ENCODE data around the gene FUT8. TPM values are rescaled to one million over a fixed set of nuclear protein-coding genes. Genes with fewer than 3 reads are reported as not detected.
"Not testable (repeated sequence)": the region's sequence is repeated elsewhere in the genome, so short reads cannot be mapped to it uniquely, and the experiment has no call there.

Gene FUT8
- total RNA-seq, 1 experiment from 2014 or later = 52.9 TPM

GRCh38 chr14:65613131-65613650 is 200.7 kb downstream of the FUT8 start:
- DNase-seq (ENCODE audit: low read depth) = no peak

GRCh38 chr14:65618996-65619395 is 206.5 kb downstream of the FUT8 start:
- no peak for DNase-seq (ENCODE audit: low read depth)

DNA sequence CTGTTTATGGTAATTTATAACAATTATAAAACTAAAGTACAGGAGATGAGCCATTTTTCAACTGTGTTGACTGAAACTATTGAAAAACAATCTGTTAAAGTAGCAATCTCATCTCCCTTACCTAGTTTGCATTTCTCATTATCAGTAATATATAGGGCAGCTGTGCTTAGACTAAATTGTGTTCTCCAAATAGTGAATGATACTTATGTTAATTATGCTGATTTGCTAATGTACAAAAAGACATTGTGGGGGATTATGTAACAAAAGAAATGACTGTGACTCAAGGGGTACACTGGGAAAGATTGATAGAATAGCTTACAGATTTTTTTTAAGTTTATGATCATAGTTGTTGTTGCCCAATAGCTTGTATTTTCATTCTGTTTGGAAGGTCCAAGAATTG is 207.7 kb downstream of the FUT8 start:
- DNase-seq (ENCODE audit: low read depth) = no peak

- DNase-seq (ENCODE audit: low read depth) = no peak
These were observed 210.2 kb downstream of the FUT8 start for GRCh38 chr14:65622703-65623102.

GRCh38 chr14:65623759-65624158 is 211.2 kb downstream of the FUT8 start:
- peak; percentile 19 for DNase-seq (ENCODE audit: low read depth)

- DNase-seq (ENCODE audit: low read depth) = no peak
These were observed 214.8 kb downstream of the FUT8 start for GRCh38 chr14:65627315-65627714.

DNA sequence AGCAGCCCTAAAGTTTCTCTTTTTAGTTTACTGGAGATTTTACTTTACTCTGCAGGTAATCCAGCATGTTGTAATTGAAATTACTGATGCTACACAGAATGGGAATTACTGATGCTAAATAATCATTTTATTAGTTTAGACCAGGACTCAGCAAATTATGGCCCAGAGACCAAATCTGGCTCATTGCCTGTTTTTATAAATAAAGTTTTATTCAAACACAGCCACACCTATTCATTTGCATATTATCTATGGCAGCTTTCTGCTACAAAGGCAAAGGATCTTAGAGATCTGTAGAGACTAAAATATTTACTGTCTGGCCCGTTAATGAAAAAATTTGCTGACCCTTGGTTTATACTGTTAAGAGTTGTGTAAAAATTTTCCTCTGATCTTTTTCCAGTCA is 216.1 kb downstream of the FUT8 start:
- DNase-seq (ENCODE audit: low read depth) = no peak

- no peak for DNase-seq (ENCODE audit: low read depth)
These were observed 218.5 kb downstream of the FUT8 start for GRCh38 chr14:65631040-65631439.

DNA sequence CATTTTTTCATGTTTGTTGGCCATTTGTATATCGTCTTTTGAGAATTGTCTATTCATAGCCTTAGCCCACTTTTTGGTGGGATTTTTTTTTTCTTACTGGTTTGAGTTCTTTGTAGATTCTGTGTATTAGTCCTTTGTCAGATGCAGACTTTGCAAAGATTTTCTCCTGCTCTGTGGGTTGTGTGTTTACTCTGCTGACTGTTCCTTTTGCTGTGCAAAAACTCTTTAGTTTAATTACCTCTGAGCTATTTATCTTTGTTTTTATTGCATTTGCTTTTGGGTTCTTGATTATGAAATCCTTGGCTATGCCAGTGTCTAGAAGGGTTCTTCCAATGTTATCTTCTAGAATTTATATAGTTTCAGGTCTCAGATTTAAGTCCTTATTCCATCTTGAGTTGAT is 220.0 kb downstream of the FUT8 start:
- no peak for DNase-seq (ENCODE audit: low read depth)

DNA sequence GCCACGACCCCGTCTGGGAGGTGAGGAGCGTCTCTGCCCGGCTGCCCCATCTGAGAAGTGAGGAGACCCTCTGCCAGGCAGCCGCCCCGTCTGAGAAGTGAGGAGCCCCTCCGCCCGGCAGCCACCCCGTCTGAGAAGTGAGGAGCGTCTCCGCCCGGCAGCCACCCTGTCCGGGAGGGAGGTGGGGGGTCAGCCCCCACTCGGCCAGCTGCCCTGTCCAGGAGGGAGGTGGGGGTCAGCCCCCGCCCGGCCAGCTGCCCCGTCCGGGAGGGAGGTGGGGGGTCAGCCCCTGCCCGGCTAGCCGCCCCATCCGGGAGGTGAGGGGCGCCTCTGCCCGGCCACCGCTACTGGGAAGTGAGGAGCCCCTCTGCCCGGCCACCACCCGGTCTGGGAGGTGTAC is 221.1 kb downstream of the FUT8 start:
- DNase-seq (ENCODE audit: low read depth) = not testable (repeated sequence)

DNA sequence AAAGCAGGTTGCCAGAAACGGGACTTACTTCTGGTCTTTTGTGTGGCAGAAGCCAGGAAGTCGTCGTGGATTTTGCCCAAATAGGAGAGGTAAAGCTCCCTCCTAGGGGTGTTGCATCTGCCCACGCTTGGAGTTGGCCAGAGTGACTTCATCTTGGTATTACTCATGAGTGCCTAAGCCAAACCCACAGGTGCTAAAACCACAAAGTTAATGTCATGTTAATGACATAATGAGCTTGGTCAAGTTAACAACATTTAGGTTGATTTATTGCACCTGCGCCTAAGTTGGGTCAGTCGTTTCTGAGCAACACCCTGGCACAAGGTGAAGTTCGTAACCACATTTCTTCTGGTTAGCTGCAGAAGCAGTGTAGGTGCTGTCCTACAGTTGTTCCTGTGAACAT is 225.2 kb downstream of the FUT8 start:
- peak; percentile 42 for DNase-seq (ENCODE audit: low read depth)

DNA sequence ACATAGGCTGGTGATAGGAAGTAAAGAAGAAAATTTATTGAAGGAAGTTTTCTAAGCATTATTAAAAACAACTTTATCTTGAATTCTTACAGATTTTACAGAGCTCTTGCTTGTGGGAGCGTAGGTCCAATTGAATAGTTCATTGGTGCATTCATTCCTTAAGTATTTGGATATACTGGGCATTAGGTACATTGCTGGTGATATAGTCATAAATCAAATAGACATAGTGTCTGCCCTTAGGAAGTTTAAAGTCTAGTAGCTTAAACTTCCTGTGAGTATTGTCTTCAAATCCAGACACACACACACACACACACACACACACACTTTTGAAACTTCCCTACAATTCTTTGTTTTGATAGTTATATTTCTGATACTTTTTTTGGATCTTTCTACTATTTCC is 226.7 kb downstream of the FUT8 start:
- DNase-seq (ENCODE audit: low read depth) = no peak

DNA sequence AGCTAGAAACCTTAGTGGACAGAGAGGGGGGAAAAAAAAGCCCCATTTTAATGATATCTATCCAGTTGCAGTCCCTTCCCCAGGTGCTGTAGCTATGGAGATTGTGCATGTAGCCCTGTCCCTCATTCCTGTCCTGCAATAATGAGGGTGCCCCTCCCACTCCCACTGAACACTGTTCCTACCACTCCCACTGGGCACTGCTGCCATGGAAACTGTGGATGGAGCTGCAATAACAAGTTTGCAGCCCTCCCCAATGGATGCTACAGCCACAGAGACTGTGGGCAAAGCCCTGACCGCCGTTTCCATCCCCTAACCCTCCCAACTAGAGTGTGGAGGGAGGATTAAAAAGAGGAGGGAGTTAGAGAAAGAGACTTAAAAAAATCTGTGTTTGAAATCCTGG is 238.3 kb downstream of the FUT8 start:
- DNase-seq (ENCODE audit: low read depth) = no peak

GRCh38 chr14:65656554-65656953 is 244.0 kb downstream of the FUT8 start:
- no peak for DNase-seq (ENCODE audit: low read depth)

GRCh38 chr14:65658202-65658601 is 245.7 kb downstream of the FUT8 start:
- DNase-seq (ENCODE audit: low read depth) = peak; percentile 28

- DNase-seq (ENCODE audit: low read depth) = no peak
These were observed 249.3 kb downstream of the FUT8 start for GRCh38 chr14:65661865-65662264.

GRCh38 chr14:65664436-65664835 is 251.9 kb downstream of the FUT8 start:
- no peak for DNase-seq (ENCODE audit: low read depth)

DNA sequence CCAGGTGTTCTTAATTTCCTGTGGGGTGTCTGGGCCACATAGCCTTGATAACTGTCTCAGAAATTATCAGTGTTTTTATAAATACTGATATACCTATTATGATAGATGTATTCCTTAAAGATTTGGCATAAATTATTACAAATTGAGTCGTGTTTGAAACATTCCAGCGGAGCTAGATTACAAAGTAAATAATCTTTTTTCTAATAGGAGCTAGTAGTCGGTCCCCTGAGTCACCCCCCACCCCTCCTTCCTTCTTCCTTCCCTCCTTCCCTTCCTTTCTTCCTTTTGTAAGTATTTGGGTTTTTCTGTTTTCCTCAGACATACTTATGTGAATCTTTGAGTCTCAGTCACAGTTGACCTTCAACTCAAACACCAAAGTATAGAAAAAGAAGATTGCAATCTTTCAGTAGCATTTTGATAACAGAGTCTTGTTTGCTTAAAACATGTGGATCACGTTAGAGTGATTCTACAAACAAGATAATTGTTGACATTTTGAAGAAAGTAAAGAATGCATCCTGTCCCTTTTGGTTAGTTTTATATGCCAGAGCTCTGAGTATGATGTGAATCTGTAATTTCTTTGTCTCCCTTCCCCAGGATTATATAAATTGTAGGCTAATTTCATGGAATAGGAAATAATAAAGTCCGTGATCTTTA is 264.0 kb downstream of the FUT8 start:
- DNase-seq (ENCODE audit: low read depth) = no peak

DNA sequence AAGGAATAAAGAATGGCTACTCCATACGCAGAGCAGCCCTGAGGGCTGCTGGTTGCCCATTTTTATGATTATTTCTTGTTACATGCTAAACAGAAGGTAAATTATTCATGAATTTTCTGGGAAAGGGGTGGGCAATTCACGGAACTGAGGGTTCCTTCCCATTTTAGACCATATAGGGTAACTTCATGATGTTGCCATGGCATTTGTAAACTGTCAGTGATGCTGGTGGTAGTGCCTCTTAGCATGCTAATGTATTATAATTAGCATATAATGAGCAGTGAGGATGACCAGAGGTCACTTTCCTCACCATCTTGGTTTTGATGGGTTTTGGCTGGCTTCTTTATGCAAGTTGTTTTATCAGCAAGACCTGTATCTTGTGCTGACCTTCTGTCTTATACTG is 273.0 kb downstream of the FUT8 start:
- DNase-seq (ENCODE audit: low read depth) = no peak

DNA sequence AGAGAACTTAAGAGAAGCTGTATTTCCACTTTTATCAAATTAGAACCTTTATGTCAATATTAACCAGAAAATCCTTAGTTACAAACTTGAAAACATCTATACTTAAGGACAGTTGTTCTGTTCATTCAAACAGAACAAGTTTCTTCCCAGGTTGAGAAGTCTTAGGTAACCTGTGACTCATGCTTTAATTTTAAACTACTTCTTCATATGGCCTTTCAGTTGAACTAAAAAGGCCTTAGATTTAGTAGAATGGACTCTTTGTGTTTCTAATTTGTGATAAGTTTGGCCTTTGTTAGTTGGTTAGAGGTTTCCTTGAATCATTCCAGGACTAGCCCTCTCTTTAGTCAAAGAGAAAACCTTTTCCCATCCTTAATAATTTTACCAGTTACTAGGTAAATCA is 274.2 kb downstream of the FUT8 start:
- DNase-seq (ENCODE audit: low read depth) = peak; percentile 3

- DNase-seq (ENCODE audit: low read depth) = no peak
These were observed 276.5 kb downstream of the FUT8 start for GRCh38 chr14:65689070-65689469.

DNA sequence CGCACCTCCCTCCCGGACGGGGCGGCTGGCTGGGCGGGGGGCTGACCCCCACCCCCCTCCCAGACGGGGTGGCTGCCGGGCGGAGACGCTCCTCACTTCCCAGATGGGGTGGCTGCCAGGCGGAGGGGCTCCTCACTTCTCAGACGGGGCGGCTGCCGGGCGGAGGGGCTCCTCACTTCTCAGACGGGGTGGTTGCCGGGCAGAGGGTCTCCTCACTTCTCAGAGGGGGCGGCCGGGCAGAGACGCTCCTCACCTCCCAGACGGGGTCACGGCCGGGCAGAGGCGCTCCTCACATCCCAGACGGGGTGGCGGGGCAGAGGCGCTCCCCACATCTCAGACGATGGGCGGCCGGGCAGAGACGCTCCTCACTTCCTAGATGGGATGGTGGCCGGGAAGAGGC is 280.0 kb downstream of the FUT8 start:
- DNase-seq (ENCODE audit: low read depth) = not testable (repeated sequence)

DNA sequence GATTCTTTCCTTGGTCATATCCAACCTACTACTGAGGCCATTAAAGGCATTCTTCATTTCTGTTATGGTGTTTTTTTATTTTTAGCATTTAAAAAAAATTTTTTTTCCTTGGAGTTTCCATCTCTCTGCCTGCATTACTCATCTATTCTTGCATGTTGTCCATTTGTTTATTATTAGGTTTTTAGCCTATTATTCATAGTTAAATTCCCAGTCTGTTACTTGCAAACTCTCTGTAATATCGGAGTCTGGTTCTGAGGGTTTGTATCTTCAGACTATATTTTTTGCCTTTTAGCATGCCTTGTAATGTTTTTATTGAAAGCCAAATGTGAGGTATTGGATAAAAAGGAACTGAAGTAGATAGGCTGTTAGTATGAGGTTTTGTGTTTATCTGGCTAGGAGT is 284.3 kb downstream of the FUT8 start:
- DNase-seq (ENCODE audit: low read depth) = peak; percentile 3

GRCh38 chr14:65703521-65703920 is 291.0 kb downstream of the FUT8 start:
- DNase-seq (ENCODE audit: low read depth) = no peak

Data from LHCN-M2 (cell line).